ENCODE data around the gene GUCY1A1.
"Not testable (repeated sequence)": the region's sequence is repeated elsewhere in the genome, so short reads cannot be mapped to it uniquely, and the experiment has no call there.

The GUCY1A1 gene

DNA sequence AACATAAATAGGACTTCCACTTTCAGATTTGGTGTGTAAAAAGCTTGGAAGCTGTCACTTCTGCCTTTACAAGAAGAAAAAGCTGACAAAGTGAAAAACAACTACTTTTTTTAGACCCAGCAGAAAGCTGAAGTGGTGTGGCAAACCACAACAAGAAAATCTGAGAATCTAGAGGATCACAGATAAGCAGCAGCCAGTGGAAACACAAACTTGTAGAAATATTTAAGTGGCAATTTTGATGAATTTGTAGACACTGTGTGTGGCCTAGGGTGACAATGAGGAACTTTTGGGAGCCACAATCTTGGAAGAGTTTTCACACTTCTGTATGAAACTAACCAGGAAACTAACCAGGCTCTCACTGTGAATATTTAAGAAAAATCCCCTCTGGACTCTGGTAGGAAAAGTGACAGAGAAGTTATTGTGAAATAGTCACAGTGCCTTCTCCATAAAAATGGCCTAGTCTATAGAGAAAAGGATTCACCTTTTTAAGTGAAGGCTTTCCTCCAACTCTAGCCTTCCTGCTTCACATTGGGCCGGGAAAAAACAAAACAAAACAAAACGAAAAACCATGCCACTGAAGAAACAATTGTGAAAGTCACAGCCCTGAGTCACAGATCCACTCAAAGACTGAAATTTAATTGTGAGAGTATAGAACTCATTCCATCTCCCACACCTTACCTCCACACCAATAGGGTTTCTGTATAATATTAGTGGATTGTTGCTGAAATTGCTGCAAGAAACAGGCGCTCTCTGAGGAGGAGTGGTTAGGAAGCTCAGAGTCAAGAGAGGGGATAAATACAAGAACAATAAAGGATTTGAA lies 26.7 kb upstream of the GUCY1A1 start:
- no peaks in the 10 kb centered on the region for H3K27me3 ChIP-seq (replicated peaks; ENCODE audit: control insufficient read depth, insufficient read depth, low read length)
- TF ChIP-seq, protein P1, sequence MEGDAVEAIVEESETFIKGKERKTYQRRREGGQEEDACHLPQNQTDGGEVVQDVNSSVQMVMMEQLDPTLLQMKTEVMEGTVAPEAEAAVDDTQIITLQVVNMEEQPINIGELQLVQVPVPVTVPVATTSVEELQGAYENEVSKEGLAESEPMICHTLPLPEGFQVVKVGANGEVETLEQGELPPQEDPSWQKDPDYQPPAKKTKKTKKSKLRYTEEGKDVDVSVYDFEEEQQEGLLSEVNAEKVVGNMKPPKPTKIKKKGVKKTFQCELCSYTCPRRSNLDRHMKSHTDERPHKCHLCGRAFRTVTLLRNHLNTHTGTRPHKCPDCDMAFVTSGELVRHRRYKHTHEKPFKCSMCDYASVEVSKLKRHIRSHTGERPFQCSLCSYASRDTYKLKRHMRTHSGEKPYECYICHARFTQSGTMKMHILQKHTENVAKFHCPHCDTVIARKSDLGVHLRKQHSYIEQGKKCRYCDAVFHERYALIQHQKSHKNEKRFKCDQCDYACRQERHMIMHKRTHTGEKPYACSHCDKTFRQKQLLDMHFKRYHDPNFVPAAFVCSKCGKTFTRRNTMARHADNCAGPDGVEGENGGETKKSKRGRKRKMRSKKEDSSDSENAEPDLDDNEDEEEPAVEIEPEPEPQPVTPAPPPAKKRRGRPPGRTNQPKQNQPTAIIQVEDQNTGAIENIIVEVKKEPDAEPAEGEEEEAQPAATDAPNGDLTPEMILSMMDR (IDR thresholded peaks at IDR 0.05; ENCODE audit: insufficient read depth, low read length, poor library complexity, severe bottlenecking), result no peak
- no peaks in the 10 kb centered on the region for H3K36me3 ChIP-seq (ENCODE audit: control insufficient read depth, insufficient read depth, low read length)
- H3K4me3 ChIP-seq (replicated peaks; ENCODE audit: low read depth, low read length), result no peak overlapping the region
- DNase-seq (ENCODE audit: extremely low read depth, insufficient read length), result peak; percentile 19

DNA sequence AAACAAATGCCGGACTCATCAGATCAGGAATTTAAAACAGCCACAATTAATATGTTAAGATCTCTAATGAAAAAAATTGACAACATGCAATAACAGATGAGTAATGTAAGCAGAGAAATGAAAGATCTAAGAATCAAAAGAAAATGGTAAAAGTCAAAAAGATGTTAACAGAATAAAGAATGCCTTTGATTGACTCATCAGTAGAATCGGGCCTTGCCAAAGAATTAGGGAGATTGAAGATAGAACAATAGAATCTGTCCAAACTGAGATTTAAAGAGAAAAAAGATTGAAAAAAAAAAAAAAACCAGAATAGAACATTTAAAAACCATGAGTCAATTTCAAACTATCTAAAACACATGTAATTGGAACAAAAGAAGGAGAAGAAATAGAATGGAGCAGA lies 25.9 kb upstream of the GUCY1A1 start:
- Histone ChIP-seq H3K36me3 (ENCODE audit: control insufficient read depth, insufficient read depth, low read length) (no peaks in the 10 kb centered on the region), H3K4me3 (replicated peaks; ENCODE audit: low read depth, low read length) (no peak overlapping the region), H3K27me3 (replicated peaks; ENCODE audit: control insufficient read depth, insufficient read depth, low read length) (no peaks in the 10 kb centered on the region)
- TF ChIP-seq, protein P1 (IDR thresholded peaks at IDR 0.05; ENCODE audit: insufficient read depth, low read length, poor library complexity, severe bottlenecking), result no peak
- no peak for DNase-seq (ENCODE audit: extremely low read depth, insufficient read length)

DNA sequence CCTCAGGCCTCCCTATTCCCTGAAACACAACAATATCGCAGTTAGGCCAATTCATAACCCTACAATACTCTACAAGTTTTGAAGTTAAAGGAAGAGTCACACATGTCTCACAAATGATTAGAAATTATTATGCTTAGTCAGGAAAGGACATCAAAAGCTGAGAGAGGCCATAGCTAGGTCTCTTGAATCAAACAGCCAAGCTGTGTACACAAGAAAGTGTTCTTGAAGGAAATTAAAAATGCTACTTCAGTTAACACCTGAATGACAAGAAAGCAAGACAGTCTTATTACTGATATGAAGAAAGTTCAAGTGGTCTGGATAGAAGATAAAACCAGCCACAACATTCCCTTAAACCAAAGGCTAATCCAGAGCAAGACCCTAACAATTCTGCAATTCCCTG lies 23.6 kb upstream of the GUCY1A1 start:
- no peak overlapping the region for H3K4me3 ChIP-seq (replicated peaks; ENCODE audit: low read depth, low read length)
- H3K27me3 ChIP-seq (replicated peaks; ENCODE audit: control insufficient read depth, insufficient read depth, low read length), result no peaks in the 10 kb centered on the region
- TF ChIP-seq, protein P1 (IDR thresholded peaks at IDR 0.05; ENCODE audit: insufficient read depth, low read length, poor library complexity, severe bottlenecking), result no peak
- no peaks in the 10 kb centered on the region for H3K36me3 ChIP-seq (ENCODE audit: control insufficient read depth, insufficient read depth, low read length)
- no peak for DNase-seq (ENCODE audit: extremely low read depth, insufficient read length)

DNA sequence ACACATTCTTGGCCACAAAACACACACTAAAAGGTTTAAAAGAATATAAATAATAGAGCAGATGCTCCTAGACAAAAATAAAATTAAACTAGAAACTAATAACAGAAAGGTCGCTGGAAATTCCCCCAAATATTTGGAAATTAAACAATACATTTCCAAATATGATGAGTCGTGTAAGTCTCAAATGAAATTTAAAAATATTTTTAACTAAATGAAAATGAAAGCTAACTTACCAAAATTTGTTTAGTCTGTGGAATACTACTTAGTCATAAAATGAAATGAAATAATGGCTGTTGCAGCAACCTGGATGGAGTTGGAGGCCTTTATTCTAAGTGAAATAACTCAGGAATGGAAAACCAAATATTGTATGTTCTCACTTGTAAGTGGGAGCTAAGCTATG lies 20.6 kb upstream of the GUCY1A1 start:
- no peak overlapping the region for H3K4me3 ChIP-seq (replicated peaks; ENCODE audit: low read depth, low read length)
- H3K27me3 ChIP-seq (replicated peaks; ENCODE audit: control insufficient read depth, insufficient read depth, low read length), result no peaks in the 10 kb centered on the region
- H3K36me3 ChIP-seq (ENCODE audit: control insufficient read depth, insufficient read depth, low read length), result no peaks in the 10 kb centered on the region
- no peak for DNase-seq (ENCODE audit: extremely low read depth, insufficient read length)
- TF ChIP-seq, protein P1 (IDR thresholded peaks at IDR 0.05; ENCODE audit: insufficient read depth, low read length, poor library complexity, severe bottlenecking), result no peak

DNA sequence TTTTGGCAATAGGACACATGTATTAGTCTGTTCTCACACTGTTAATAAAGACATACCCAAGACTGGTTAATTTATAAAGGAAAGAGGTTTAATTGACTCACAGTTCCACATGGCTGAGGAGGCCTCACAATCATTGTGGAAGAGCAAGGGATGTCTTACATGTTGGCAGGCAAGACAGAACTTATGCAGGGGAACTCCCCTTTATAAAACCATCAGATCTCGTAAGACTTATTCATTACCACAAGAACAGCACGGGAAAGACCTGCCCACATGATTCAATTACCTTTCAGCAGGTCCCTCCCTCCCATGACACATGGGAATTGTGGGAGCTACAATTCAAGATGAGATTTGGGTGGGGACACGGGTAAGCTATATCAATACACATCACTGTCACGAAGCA lies 15.9 kb upstream of the GUCY1A1 start:
- H3K4me3 ChIP-seq (replicated peaks; ENCODE audit: low read depth, low read length); H3K27me3 ChIP-seq (replicated peaks; ENCODE audit: control insufficient read depth, insufficient read depth, low read length); DNase-seq (ENCODE audit: extremely low read depth, insufficient read length); H3K36me3 ChIP-seq (ENCODE audit: control insufficient read depth, insufficient read depth, low read length): not testable (repeated sequence)

DNA sequence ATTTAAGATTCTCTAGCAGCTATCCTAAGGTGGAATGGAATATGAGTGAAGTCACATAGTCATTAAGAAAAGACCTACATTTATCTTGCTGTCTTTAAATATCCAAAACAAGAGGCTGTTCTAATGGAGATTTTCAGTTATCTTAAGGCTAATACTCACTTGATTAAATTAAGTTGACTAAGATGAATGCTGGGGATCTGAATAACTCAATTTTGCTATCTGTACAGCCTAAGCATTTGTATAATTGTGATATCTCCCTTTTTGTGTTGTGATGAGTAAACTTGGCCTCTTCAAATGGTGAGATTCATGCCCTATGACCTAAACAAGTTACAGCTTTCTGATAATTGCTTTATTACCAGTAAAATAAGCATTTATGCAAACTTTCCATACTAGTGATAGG lies 13.6 kb upstream of the GUCY1A1 start:
- H3K36me3 ChIP-seq (ENCODE audit: control insufficient read depth, insufficient read depth, low read length), result no peaks in the 10 kb centered on the region
- H3K4me3 ChIP-seq (replicated peaks; ENCODE audit: low read depth, low read length), result no peak overlapping the region
- no peaks in the 10 kb centered on the region; the same call in 1 of the 2 replicates for H3K27me3 ChIP-seq (replicated peaks; ENCODE audit: control insufficient read depth, insufficient read depth, low read length)
- TF ChIP-seq, protein P1 (IDR thresholded peaks at IDR 0.05; ENCODE audit: insufficient read depth, low read length, poor library complexity, severe bottlenecking), result no peak
- DNase-seq (ENCODE audit: extremely low read depth, insufficient read length), result no peak

Data from GM06990 (cell line).